LNCAP (cell line): Measurements from ENCODE around the gene TUBG2.

Source experiments
- TF ChIP-seq, protein P1 (sequence below): fragments of 450-650 bp; IDR thresholded peaks from 2 replicates; pipeline ENCODE4 v1.5.1; 2017; ENCODE audit warnings: mild to moderate bottlenecking

The TUBG2 gene

DNA sequence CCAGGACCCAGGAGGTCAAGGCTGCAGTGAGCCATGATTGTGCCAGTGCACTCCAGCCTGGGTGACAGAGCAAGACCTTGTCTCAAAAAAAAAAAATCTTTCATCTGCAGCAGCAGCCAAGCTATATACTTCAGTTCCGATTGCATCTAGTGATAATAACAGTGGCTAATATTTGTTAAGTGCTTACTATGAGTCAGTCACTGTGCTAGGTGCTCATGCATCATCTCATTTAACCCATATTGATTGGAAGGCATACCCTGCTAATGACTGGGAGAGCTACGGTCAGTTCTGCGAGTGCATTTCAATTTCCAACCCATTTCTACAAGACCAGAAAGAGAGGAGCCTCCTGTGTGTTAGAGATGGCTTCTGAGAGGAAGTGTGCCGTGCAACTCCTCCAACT lies 7.7 kb upstream of the TUBG2 start:
- TF ChIP-seq, protein P1, sequence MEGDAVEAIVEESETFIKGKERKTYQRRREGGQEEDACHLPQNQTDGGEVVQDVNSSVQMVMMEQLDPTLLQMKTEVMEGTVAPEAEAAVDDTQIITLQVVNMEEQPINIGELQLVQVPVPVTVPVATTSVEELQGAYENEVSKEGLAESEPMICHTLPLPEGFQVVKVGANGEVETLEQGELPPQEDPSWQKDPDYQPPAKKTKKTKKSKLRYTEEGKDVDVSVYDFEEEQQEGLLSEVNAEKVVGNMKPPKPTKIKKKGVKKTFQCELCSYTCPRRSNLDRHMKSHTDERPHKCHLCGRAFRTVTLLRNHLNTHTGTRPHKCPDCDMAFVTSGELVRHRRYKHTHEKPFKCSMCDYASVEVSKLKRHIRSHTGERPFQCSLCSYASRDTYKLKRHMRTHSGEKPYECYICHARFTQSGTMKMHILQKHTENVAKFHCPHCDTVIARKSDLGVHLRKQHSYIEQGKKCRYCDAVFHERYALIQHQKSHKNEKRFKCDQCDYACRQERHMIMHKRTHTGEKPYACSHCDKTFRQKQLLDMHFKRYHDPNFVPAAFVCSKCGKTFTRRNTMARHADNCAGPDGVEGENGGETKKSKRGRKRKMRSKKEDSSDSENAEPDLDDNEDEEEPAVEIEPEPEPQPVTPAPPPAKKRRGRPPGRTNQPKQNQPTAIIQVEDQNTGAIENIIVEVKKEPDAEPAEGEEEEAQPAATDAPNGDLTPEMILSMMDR: no peak

DNA sequence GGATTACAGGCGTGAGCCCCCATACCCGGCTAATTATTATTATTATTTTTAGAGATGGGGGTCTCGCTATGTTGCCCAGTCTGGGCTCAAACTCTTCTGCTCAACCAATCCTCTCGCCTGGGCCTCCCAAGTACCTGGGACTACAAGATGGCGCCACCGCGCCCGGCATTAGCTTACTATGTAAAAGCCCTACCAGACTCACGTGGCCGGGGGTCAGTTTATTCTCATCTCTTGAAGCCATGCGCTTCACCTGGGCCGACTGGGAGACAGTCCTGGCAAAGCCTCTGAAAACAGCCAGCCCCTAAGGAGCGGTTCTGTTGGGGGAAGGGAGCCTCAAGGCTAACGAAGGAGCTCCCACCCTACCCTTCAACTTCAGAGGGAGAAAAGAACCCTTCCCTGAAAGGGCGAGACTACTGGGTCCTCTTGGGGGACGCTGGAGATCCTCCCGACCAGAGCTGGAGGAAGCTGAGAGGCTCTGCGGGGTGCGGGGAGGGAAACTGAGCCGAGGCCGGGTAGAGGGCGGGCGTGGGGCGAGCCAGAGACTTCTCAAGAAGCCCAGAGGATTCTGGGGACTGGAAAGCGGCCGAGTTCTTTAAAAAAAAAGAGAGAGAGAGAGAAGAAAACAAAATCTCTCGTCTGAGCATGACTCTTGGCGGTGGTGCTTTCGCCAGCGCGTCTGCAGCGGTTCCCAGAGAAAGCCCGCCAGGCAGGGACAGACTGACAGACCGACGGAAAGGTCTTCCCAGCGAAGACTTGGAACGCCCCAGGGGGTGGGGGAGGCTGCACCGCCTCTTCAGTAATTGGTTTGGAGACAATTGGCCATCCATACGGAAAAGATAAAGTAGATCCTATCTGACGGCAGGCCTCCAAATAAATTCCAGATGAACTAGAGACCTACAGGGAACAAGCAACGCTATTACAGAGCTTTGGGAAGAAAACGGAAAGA lies 5.6 kb upstream of the TUBG2 start:
- TF ChIP-seq, protein P1: no peak

DNA sequence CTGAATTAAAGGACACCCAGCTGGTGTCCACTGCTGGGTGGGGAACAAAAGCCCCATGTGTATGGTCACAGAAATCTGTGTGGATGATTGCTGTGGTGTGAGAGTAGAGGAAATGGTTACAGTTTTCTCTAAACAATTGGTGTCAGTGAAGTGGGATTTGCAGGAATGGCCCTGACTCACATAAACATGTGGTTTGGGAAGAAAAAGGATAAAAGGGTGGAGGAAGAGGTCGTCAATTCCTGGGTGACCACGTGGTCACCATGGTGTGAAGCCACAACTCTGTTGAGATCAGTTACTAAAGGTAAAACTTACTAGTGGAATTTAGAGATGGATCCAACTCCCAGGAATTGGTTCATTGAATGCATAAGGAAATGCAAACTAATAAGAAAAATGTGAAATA lies 3.6 kb upstream of the TUBG2 start:
- TF ChIP-seq, protein P1: no peak

DNA sequence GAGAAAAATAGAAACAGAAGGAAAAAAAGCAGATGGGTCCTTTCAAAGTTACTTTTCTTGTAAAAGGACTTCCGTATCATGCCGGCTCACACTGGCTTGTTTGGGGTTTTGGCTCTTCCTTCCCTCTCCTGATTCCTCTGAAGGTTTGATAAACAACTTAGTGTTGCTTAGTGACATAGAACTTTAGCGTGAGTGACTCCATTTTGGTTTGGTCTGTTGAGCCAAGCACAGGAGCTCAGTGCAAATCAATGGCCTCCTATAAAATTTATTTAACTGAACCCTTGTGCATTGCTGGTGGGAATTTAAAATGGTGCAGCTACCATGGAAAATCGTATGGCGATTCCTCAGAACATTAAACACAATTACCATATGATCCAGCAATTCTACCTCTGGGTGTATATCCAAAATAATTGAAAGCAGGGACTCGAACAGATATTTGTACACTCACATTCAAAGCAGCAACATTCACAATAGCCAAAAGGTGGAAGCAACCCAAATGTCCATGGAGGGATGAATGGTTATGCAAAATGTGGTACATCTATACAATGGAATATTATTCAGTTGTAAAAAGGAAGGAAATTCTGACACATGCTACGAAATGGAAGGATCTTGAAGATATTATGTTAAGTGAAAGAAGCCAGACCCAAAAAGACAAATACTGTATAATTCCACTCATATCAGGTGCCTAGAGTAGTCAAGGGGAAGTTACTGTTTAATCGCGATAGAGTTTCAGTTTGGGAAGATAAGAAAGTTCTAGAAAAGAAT lies 1.1 kb upstream of the TUBG2 start:
- TF ChIP-seq, protein P1: no peak

DNA sequence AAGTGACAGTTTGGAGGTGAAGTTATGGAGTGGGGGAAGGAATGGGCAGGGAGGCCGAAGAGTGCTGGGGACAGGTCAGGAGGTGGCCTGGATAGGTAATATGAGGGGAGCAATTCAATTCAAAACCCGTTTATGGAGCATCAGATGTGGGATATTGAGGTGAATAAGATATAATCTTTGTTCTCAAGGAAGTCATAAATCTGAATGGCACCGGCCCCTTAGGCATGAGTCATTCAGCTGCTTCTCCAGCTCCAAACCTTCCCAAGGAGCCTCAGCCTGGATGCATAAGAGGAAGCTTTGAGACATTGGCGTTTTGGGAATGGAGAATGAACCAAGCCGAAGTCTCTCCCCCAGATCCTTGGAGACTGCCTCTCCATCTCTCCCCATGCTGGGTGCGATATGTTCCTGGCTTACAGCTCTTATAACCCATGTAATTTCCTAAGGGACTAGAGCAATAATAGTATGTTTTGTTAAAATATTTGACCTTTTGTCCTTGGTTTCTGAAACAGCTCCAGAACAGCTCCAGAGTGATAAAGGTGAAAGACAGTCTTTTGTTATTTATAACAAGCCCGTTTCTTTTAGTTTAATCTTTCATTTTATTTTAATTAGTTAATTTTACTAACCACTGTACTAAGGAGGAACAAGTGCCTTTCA lies 1.7 kb downstream of the TUBG2 start:
- TF ChIP-seq, protein P1: no peak

DNA sequence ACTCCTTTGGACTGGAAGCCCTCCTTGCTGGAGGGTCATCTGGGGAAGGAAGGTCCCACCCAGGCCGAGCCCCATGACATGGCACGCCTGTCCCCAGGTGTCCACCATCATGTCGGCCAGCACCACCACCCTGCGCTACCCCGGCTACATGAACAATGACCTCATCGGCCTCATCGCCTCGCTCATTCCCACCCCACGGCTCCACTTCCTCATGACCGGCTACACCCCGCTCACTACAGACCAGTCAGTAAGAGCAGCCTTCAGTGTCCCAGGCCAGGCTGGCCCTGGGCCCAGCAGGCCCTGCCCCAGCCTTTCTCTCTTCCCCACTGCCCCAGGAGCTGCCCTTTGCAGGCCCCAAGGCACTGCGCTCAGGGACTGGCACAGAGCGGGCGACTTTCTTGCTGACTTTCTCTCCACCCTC lies 6.5 kb downstream of the TUBG2 start:
- TF ChIP-seq, protein P1: no peak

DNA sequence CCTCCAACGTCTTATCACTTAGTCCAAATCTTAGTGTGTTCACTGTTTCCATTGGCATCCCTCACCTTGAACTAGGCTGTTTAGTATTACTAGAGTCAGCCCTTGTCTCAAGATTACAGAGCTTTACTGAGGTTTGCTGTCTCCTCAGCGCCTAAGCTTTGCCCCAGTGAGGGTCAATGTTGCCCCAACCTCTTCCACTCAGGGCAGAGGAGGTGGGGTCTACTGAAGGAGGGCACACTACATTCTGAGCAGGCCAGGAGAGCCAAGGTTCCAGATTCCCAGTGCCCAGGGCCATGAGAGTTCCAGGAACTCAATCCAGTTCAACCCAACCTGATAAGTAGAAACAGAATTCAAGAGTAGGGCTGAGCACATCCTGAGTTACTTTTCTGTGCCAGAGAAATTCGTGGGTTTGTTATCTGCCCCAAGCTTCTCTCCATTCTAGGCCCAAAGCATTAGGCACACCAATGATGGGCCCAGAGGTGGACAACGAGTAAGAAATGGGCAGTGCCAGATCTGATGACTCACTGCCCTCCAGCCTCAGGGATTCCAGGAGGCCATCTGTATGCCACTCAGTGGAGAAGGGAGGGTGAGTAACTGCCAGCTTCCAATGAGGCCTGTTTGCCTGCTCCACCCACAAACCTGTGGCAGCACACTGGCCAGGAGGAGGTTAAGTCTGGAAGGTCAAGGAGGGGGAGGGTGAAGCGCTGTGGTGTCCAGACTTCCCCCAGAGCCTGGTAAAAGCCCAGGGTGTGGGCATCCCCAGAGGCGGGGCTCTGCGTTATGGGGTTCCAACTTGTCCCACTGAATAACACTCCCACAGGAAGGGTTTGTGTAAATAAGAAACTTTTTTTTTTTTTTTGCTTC lies 8.2 kb downstream of the TUBG2 start:
- TF ChIP-seq, protein P1: no peak
